ENCODE data around the gene DAPK1. TPM values are rescaled to one million over a fixed set of nuclear protein-coding genes. Genes with fewer than 3 reads are reported as not detected.

The DAPK1 gene
- total RNA-seq, 1 donor from 2014 or later, result 29.5 TPM

DNA sequence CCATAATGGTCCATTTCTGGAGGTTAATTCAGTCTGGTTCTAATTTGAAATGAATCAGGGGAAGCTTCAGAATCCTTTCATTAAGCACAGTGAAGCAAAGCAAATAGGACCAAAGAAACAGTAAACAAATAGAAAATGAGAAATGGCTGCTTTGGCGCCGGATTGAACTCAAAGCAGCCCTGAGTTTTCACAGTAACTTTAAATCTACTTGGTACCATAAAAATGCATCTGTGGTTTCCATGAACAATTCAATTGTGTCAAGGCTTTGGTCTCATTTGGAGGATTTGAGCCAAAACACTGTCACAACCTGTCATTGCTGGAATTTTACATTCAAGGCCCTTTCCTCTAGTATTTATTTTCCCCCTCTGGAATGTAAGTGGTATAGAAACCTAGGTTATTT lies 25.9 kb upstream of the DAPK1 start:
- Mint-ChIP-seq H3K27me3 (ENCODE audit: insufficient read depth, low read depth) (peaks cover 2% of the 10 kb centered on the region), H3K27ac (no peak overlapping the region), H3K36me3 (no peaks in the 10 kb centered on the region), H3K9me3 (no peaks in the 10 kb centered on the region), H3K4me3 (no peak overlapping the region), H3K4me1 (peaks cover 4% of the 10 kb centered on the region)
- no peak for DNase-seq (ENCODE audit: low spot score)
- Histone ChIP-seq H3K27me3 (no peaks in the 10 kb centered on the region), H3F3A (ENCODE audit: low read depth) (no peaks in the 10 kb centered on the region), H3K36me3 (no peaks in the 10 kb centered on the region), H3K79me2 (ENCODE audit: low read depth) (no peaks in the 10 kb centered on the region), H3K4me2 (no peak overlapping the region), H3K4me1 (no peaks in the 10 kb centered on the region), H3K9me3 (ENCODE audit: low read depth) (no peaks in the 10 kb centered on the region), H3K4me3 (no peak overlapping the region), H3K9ac (no peak overlapping the region), H2AFZ (replicated peaks) (no peak overlapping the region), H3K27ac (no peak overlapping the region), H4K20me1 (ENCODE audit: low read depth) (no peaks in the 10 kb centered on the region)
- TF ChIP-seq, protein P1, sequence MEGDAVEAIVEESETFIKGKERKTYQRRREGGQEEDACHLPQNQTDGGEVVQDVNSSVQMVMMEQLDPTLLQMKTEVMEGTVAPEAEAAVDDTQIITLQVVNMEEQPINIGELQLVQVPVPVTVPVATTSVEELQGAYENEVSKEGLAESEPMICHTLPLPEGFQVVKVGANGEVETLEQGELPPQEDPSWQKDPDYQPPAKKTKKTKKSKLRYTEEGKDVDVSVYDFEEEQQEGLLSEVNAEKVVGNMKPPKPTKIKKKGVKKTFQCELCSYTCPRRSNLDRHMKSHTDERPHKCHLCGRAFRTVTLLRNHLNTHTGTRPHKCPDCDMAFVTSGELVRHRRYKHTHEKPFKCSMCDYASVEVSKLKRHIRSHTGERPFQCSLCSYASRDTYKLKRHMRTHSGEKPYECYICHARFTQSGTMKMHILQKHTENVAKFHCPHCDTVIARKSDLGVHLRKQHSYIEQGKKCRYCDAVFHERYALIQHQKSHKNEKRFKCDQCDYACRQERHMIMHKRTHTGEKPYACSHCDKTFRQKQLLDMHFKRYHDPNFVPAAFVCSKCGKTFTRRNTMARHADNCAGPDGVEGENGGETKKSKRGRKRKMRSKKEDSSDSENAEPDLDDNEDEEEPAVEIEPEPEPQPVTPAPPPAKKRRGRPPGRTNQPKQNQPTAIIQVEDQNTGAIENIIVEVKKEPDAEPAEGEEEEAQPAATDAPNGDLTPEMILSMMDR (IDR thresholded peaks at IDR 0.05), result no peak
- TF ChIP-seq EZH2 (IDR thresholded peaks at IDR 0.05), result no peak
- no peak for TF ChIP-seq EZH2phosphoT487 (IDR thresholded peaks at IDR 0.05)

GRCh38 chr9:87475463-87475862 lies 22.2 kb upstream of the DAPK1 start:
- TF ChIP-seq EZH2 (IDR thresholded peaks at IDR 0.05), result no peak
- TF ChIP-seq, protein P1 (IDR thresholded peaks at IDR 0.05), result no peak
- no peak for TF ChIP-seq EZH2phosphoT487 (IDR thresholded peaks at IDR 0.05)
- Histone ChIP-seq H3K9ac (no peak overlapping the region), H3F3A (ENCODE audit: low read depth) (no peaks in the 10 kb centered on the region), H3K4me1 (no peaks in the 10 kb centered on the region), H3K36me3 (no peaks in the 10 kb centered on the region), H2AFZ (replicated peaks) (no peak overlapping the region), H3K27ac (no peak overlapping the region), H3K27me3 (no peaks in the 10 kb centered on the region), H3K4me3 (no peak overlapping the region), H3K9me3 (ENCODE audit: low read depth) (no peaks in the 10 kb centered on the region), H3K4me2 (no peak overlapping the region), H3K79me2 (ENCODE audit: low read depth) (no peaks in the 10 kb centered on the region), H4K20me1 (ENCODE audit: low read depth) (no peaks in the 10 kb centered on the region)
- Mint-ChIP-seq H3K27me3 (ENCODE audit: insufficient read depth, low read depth) (peaks cover 2% of the 10 kb centered on the region), H3K36me3 (no peaks in the 10 kb centered on the region), H3K9me3 (no peaks in the 10 kb centered on the region), H3K4me1 (no peaks in the 10 kb centered on the region), H3K4me3 (no peak overlapping the region), H3K27ac (no peak overlapping the region)
- DNase-seq (ENCODE audit: low spot score), result no peak

DNA sequence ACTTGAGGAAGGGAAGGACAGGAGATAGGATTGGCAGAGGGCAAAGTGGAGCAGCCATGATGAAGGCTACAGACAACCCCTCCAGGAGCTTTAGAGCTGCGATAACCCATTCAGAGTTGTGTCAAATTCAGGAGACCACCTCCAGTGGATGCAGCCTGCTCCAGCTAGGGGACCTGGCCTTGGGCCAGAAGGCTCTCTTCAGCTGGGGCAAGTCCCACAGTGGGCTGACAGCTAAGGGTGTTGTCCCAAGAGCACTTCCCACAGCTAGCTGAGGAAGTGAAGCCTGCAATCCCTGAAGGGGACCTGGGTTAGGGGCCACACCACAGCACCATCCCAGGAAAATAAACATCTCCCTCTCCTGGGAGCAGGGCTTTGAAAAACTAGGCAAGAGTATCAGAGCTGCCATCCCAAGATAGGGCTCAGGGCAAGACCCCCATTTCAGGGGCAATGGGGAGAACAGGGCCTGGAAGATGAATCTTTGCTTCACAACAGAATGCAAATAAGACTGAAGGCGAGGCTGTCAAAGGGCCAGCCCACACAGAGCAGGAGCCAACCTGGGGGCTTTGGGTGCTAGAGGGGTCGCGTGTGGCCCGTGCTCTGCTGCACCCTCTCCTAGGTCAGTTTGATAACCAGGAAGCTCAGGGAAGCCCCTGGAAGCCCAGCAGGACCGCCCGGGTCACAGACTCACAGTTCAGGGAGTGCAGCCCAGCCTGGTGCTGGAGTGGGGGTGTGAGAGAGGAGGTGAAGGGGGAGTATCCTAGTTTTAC lies 19.3 kb upstream of the DAPK1 start:
- no peak for DNase-seq (ENCODE audit: low spot score)
- no peaks in the 10 kb centered on the region for H3K36me3 ChIP-seq
- H3K4me3 ChIP-seq, result no peak overlapping the region
- no peaks in the 10 kb centered on the region for H4K20me1 ChIP-seq (ENCODE audit: low read depth)
- H3F3A ChIP-seq (ENCODE audit: low read depth), result no peaks in the 10 kb centered on the region
- Mint-ChIP-seq H3K27me3 (ENCODE audit: insufficient read depth, low read depth) (peaks cover 2% of the 10 kb centered on the region), H3K27ac (no peak overlapping the region), H3K9me3 (no peaks in the 10 kb centered on the region), H3K4me1 (peaks cover 2% of the 10 kb centered on the region), H3K36me3 (no peaks in the 10 kb centered on the region), H3K4me3 (no peak overlapping the region)
- H3K9ac ChIP-seq, result no peak overlapping the region
- TF ChIP-seq, protein P1 (IDR thresholded peaks at IDR 0.05), result no peak
- TF ChIP-seq EZH2phosphoT487 (IDR thresholded peaks at IDR 0.05), result no peak
- TF ChIP-seq EZH2 (IDR thresholded peaks at IDR 0.05), result no peak
- H3K27me3 ChIP-seq, result no peaks in the 10 kb centered on the region
- H2AFZ ChIP-seq (replicated peaks), result no peak overlapping the region
- no peaks in the 10 kb centered on the region for H3K79me2 ChIP-seq (ENCODE audit: low read depth)
- no peak overlapping the region for H3K4me2 ChIP-seq
- H3K4me1 ChIP-seq, result no peaks in the 10 kb centered on the region
- no peaks in the 10 kb centered on the region for H3K9me3 ChIP-seq (ENCODE audit: low read depth)
- no peak overlapping the region for H3K27ac ChIP-seq

Data from neural progenitor cell (in vitro differentiated cells).